HS-27A (cell line): ENCODE measurements around the gene ACTN4.

Experiments used
- DNase-seq: peaks from one replicate; pipeline ENCODE4 v3.0.0-alpha.2; 2012; ENCODE audit warnings: low read depth, missing footprints

Gene ACTN4

DNA sequence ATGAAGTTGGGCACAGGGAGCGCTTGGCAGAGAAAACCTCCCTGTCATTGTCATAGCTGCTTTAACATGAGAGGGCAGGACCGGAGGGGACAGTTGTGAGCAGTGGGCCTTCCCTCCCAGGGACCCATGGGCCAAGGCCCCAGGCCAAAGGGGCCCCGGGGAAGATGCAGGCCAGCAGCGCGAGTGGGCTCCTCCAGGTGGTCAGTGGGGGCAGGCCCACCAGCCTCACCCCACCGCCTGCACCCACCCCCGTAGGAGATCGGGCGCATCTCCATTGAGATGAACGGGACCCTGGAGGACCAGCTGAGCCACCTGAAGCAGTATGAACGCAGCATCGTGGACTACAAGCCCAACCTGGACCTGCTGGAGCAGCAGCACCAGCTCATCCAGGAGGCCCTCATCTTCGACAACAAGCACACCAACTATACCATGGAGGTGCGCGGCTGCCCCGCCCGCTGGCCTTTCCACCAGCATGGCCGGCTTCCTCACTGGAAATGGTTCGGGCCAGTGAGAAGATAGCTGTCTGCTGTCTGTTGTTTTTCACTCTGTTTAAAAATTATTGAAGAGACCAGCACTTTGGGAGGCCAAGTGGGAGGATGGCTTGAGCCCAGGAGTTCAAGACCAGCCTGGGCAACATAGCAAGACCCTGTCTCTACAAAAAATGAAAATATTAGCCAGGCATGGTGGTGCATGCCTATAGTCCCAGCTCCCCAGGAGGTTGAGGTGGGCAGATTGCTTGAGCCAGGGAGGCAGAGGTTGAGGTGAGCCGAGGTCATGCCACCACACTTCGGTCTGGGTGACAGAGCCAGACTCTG, 78.2 kb downstream of the ACTN4 start:
- no peak for DNase-seq

- DNase-seq: no peak
Observed at GRCh38 chr19:38726284-38726673, 78.8 kb downstream of the ACTN4 start.

GRCh38 chr19:38726761-38727301, 79.4 kb downstream of the ACTN4 start:
- DNase-seq: no peak

- DNase-seq: no peak
Observed at GRCh38 chr19:38727306-38727867, 79.9 kb downstream of the ACTN4 start.

GRCh38 chr19:38727868-38728660, 80.6 kb downstream of the ACTN4 start:
- no peak for DNase-seq

DNA sequence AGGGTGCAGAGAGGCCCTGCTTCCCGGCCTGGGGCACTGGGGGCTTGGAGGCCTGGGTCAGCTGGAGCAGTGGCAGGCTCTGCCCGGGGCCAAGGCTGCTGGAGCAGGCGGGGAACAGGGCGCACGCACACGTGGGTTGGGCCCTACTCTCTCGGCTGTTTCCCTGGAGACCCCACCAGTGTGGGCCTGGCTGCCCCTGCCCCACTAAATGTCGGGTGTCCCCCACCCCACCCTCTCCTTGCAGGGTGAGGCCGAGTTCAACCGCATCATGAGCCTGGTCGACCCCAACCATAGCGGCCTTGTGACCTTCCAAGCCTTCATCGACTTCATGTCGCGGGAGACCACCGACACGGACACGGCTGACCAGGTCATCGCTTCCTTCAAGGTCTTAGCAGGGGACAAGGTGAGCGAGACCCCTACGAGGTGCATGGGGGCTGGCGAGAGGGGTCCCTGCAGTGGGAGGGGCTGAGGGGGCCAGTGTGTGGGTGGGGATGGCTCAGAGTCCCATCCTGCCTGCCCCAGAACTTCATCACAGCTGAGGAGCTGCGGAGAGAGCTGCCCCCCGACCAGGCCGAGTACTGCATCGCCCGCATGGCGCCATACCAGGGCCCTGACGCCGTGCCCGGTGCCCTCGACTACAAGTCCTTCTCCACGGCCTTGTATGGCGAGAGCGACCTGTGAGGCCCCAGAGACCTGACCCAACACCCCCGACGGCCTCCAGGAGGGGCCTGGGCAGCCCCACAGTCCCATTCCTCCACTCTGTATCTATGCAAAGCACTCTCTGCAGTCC, 81.5 kb downstream of the ACTN4 start:
- no peak for DNase-seq

DNA sequence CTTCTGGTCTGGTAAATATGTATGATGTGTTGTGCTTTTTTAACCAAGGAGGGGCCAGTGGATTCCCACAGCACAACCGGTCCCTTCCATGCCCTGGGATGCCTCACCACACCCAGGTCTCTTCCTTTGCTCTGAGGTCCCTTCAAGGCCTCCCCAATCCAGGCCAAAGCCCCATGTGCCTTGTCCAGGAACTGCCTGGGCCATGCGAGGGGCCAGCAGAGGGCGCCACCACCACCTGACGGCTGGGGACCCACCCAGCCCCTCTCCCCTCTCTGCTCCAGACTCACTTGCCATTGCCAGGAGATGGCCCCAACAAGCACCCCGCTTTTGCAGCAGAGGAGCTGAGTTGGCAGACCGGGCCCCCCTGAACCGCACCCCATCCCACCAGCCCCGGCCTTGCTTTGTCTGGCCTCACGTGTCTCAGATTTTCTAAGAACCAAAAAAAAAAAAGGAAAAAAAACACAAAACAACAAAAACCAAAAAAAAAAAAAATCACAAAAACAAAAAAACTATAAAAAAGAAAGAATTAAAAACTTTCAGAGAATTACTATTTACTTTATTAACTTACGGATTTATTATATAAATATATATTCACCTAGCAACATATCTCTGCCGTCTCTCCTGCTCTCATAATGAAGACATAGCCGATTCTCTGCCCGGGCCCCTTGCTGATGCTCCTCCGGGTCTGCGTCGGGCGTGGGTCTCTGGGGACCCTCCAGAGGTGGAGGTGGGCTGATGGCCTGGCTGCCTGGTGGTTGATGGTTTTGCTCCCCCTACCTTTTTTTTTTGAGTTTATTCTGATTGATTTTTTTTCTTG, 82.4 kb downstream of the ACTN4 start:
- no peak for DNase-seq

DNA sequence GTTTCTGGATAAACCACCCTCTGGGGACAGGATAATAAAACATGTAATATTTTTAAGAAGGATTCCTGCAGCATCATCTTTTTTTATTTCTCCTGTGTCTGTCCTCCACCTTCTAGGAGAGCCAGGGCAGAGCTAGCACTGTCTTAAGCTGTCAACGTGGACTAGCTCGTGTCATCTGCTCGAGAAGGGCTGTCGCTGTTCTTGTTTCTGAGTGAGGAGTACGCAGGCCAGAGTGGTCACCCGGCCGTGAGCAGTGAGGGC, 83.0 kb downstream of the ACTN4 start:
- DNase-seq: no peak

DNA sequence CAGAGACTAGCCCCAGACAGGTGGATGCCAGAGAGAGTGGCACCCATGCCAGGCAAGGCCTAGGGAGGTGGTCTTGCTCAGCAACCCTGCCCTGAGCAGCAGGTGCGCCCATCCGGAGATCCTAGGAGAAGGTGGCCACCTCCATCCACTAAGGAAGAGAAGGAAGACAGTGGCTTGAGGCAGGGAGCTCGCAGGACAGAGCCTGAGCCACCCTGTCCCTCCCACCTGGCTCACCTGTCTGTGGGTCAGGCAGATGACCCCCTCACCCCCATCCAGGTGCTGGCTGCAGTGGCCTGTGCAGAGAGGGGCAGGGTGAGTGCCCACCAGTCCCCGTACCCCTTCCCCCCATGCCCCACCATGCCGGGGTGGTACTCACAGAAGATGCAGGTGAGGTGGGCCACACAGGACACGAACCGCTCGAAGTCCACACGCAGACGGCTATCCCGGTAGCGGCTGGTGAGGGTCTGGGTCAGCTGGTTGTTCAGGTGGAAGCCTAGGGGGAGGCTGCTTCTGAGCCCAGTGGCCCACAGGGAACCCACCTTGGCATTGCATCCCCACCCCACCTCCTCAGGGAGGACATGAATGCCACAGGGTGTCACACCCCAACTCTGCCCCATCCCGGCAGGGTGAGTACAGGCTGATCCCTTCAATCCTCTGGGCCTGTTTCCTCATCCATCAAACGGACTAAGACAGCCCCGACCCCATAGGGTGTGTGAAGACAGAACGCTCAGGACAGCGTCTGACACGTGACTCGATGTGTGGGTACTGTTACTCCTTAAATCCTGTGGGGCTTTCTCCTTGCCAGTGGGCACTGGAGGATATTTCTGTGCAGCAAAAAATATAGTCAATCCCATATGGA, 83.5 kb downstream of the ACTN4 start:
- DNase-seq: no peak

DNA sequence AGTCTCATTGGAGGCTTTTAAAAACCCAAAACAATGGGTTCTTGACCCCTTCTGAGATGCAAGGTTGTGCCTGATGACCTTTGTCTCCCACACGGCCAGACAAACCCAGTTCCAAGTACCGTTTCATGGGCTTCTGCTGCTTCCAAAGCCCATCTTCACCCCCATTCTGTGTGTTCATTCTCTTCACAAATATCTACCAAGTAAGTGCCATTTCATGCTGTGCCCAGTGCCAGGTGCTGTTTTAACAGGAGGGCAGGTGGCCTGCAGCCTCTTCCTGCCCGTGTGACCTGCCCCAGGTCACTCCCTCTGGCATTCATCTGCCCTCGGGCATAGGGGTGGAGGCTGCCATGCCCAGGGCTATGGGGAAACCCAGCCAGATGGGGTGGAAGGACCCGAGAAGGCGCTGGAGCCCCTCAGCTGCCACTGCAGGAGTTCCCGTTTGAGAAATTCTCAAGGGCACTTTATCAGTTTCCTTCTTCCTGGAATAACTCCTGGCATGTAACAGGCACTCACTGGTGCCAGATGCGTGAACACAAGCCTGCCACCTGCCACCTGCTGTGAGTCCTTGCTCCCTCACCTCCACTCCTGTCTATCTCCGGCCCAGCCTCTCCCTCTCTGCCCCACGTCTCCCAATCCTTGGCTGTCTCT, 84.3 kb downstream of the ACTN4 start:
- no peak for DNase-seq

DNA sequence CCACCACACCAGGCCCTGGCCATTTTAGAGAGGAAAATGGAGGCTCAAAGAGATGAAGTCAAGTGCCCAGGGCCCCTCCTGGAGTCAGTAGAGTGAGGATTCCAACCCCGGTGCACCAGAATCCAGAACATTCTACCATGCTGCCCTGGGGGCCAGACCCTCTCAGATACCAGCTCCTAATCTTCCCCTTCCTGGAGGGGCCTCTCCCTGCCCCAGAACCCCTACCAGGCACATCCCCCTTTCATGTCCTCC, 85.7 kb downstream of the ACTN4 start:
- DNase-seq: no peak

GRCh38 chr19:38733493-38734175, 86.2 kb downstream of the ACTN4 start:
- DNase-seq: no peak

DNA sequence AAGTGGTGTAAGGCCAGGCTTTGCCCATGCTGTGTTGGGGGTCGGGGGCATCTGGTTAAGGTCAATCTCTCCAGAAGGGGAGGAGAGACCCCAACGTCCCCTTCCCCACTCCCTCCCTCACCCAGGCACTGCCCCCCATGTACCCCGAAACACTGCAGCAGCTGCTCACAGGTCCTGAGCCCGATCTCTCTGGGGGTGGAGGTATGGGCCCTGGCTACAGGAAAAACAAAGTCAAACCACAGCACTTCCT, 86.7 kb downstream of the ACTN4 start:
- DNase-seq: no peak

GRCh38 chr19:38734426-38735256, 87.2 kb downstream of the ACTN4 start:
- DNase-seq: no peak

- no peak for DNase-seq
Observed at GRCh38 chr19:38735257-38735686, 87.8 kb downstream of the ACTN4 start.

DNA sequence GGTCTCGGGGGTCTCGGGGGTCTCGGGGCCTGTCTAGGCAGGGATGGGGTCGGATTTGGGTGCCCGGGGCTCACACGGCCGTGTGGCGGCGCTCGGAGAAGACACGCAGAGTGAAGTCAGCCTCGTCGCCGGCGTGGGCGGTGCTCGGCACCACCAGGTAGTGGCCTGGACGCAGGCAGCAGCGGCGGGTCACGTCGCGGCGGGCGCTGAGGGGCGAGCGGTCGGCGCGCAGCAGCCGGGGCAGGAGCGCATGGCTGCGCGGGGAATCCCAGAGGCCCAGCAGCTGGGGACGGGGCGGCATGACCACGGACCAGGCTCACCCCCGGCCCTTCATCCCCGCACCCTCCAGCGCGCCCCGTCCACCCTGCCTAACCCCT, 88.6 kb downstream of the ACTN4 start:
- no peak for DNase-seq

DNA sequence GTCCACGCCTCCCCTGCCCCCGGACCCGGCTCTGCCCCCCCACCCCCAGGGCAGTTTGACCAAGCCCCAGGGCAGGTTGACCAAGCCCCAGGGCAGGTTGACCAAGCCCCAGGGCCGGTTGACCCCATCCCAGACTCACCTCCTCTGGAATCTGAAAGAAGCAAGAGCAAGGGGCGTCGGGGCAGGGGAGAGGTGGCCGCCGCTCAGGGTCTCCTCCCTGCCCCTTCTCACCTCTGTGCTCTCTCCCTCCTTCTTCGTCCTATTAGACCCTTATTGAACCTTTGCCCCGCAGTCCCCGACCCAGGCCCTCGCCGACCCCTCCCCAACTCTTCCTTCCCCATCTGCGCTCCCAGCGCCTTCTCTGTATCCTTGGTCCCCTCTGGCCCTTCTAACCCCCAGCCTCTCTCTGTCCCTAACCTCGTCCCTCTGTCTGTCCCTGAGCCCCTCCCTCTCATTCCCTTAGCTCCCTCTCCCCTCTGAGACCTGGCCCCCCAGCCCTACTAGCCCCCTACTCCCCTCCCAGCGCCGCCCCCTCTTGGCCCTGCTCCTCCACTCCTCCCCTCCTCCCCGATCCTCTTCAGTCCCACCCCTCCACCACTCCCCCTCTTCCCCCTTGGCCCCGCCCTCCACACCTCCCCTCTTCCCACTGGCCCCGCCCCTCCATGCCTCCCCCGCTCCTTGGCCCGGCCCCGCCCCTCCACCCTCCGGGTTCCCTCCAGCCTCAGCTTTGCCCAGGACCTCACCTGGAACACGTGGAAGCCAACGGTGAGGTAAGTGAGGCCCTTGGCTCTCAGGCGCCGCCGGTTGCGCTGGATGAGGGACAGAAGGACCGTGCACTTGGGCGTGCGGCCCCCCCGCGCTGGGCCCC, 89.2 kb downstream of the ACTN4 start:
- no peak for DNase-seq

- no peak for DNase-seq
Observed at GRCh38 chr19:38737281-38737865, 89.9 kb downstream of the ACTN4 start.
